ENCODE data around the gene ABCA3. TPM values are rescaled to one million over a fixed set of nuclear protein-coding genes. Genes with fewer than 3 reads are reported as not detected.

ABCA3 gene
- total RNA-seq, 4 donors from 2014 or later = 2.7 to 15.0 (median 10.9) TPM

GRCh38 chr16:2273484-2273883 lies 67.0 kb downstream of the ABCA3 start:
- H3K4me1 ChIP-seq = peaks cover 16 to 28% of the 10 kb centered on the region in 2 donors
- no peaks in the 10 kb centered on the region for H3K27me3 ChIP-seq
- TF ChIP-seq POLR2A (IDR thresholded peaks at IDR 0.05) (no peak), CTCF (IDR thresholded peaks at IDR 0.05 in 4 of 5, conservative IDR thresholded peaks at IDR 0.05 in 1 of 5) (no peak)
- no peak overlapping the region for H3K4me3 ChIP-seq
- intact Hi-C loops (cut with DNase I; ENCODE audit: low total_unique reads) (no loop called here), in situ Hi-C loops (cut with MboI; ENCODE audit: low sequenced_read_pairs in 4 of 4) (no loop called here)
- DNase-seq = no peak
- no peaks in the 10 kb centered on the region for H3K9me3 ChIP-seq
- no peaks in the 10 kb centered on the region for H3K36me3 ChIP-seq
- no peak for ATAC-seq
- no peak overlapping the region for H3K27ac ChIP-seq

DNA sequence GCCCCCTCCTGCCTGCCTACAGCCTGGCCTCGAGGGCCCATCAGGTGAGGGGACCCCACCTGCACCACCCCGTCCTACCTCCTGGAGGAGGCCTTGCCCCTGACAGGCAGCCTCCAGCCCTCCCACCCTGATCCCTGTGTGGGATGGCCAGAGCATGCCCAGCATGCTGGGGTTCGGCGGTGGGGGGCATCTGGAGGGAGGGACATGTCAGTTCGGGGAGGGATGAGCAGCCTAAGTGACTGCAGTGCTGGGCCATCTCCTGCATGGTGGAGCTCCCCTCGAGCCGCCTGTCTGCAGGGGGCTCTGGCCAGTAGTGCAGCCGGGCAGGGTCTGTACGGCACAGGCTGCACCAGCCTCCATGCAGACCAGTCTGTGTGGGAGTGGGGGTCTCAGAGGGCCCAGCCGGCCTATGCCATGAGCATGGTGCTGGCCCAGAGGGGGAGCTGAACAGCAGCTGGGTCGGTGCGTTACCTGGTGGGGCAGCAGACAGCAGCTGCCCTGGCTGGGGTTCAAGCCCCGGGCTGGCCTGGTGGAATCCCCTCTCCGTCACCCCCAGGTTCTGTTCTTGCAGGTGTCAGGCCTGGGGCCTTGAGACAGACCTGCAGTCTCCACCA lies 68.6 kb downstream of the ABCA3 start:
- intact Hi-C loops (cut with DNase I; ENCODE audit: low total_unique reads) = no loop called here
- ATAC-seq = no peak
- in situ Hi-C loops (cut with MboI; ENCODE audit: low sequenced_read_pairs in 4 of 4) = no loop called here

GRCh38 chr16:2270588-2271470 lies 69.7 kb downstream of the ABCA3 start:
- no peak overlapping the region for H3K27ac ChIP-seq
- no peak for TF ChIP-seq CTCF (IDR thresholded peaks at IDR 0.05 in 4 of 5, conservative IDR thresholded peaks at IDR 0.05 in 1 of 5)
- TF ChIP-seq POLR2A (IDR thresholded peaks at IDR 0.05) = no peak
- ATAC-seq = no peak
- no peaks in the 10 kb centered on the region for H3K36me3 ChIP-seq
- intact Hi-C loops (cut with DNase I; ENCODE audit: low total_unique reads) (no loop called here), in situ Hi-C loops (cut with MboI; ENCODE audit: low sequenced_read_pairs in 4 of 4) (no loop called here)
- no peaks in the 10 kb centered on the region for H3K9me3 ChIP-seq
- no peak for DNase-seq
- H3K27me3 ChIP-seq = no peaks in the 10 kb centered on the region
- H3K4me3 ChIP-seq = no peak overlapping the region
- H3K4me1 ChIP-seq = peaks cover 19 to 27% of the 10 kb centered on the region in 2 donors

More for the DNA sequence above, 68.6 kb downstream of the ABCA3 start:
- no peak for DNase-seq
- no peaks in the 10 kb centered on the region for H3K27me3 ChIP-seq
- H3K4me3 ChIP-seq = no peak overlapping the region
- H3K36me3 ChIP-seq = no peaks in the 10 kb centered on the region
- no peaks in the 10 kb centered on the region for H3K9me3 ChIP-seq
- H3K27ac ChIP-seq = no peak overlapping the region
- TF ChIP-seq CTCF (IDR thresholded peaks at IDR 0.05 in 4 of 5, conservative IDR thresholded peaks at IDR 0.05 in 1 of 5) (no peak), POLR2A (IDR thresholded peaks at IDR 0.05) (no peak)
- peaks cover 17 to 28% of the 10 kb centered on the region in 2 donors for H3K4me1 ChIP-seq

DNA sequence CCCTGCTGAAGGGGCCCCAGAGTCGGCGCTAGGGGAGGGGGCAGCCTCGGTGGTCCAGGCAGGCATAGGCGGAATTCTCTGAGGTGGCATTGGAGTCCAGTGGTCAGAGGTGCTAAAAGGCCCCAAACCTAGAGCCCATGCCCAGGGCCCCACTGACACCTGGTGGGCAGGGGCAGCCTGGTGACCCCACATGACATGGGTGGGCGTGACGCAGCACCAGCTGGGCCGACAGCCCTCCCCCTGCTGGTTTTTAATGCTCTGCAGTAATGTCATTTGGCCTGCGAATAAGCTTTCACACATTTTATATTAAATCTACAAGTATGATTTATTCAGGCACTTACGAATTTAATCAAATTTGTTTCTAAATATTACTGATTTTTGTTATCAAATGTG lies 70.5 kb downstream of the ABCA3 start:
- peaks cover 26 to 34% of the 10 kb centered on the region in 2 donors for H3K4me1 ChIP-seq
- TF ChIP-seq POLR2A (IDR thresholded peaks at IDR 0.05) = no peak
- TF ChIP-seq CTCF (IDR thresholded peaks at IDR 0.05 in 4 of 5, conservative IDR thresholded peaks at IDR 0.05 in 1 of 5) = no peak
- DNase-seq = no peak
- no peaks in the 10 kb centered on the region for H3K27me3 ChIP-seq
- H3K36me3 ChIP-seq = no peaks in the 10 kb centered on the region
- no peak for ATAC-seq
- intact Hi-C loops (cut with DNase I; ENCODE audit: low total_unique reads) (no loop called here), in situ Hi-C loops (cut with MboI; ENCODE audit: low sequenced_read_pairs in 4 of 4) (no loop called here)
- H3K4me3 ChIP-seq = no peak overlapping the region
- H3K27ac ChIP-seq = no peak overlapping the region
- no peaks in the 10 kb centered on the region for H3K9me3 ChIP-seq

All from gastrocnemius medialis (tissue), 4 donors.